Esophagus muscularis mucosa (tissue), 4 donors: Measurements from ENCODE around the gene NT5DC1.

Experiments
- CTCF ChIP-seq, 3 experiments: fragments of 200-600 bp in 2 of 3; fragments of 450-650 bp in 1 of 3; sonication (generic) in 2 of 3; IDR thresholded peaks; one replicate each; pipeline ENCODE4 v1.5.1; 2017 to 2019; ENCODE audit warnings: antibody characterized with exemption in 3 of 3, mild to moderate bottlenecking in 2 of 3, moderate library complexity in 1 of 3
- EP300 ChIP-seq: sonication (generic); formaldehyde crosslinking; IDR thresholded peaks from one replicate; pipeline ENCODE4 v1.6.1; 2017; ENCODE audit warnings: antibody characterized with exemption
- POLR2A ChIP-seq: fragments of 450-650 bp; IDR thresholded peaks from one replicate; pipeline ENCODE4 v1.6.1; 2017; ENCODE audit warnings: antibody characterized with exemption, moderate library complexity, mild to moderate bottlenecking, low read depth
- POLR2AphosphoS5 ChIP-seq, 2 donors: sonication (generic); formaldehyde crosslinking; IDR thresholded peaks; one replicate each; pipeline ENCODE4 v1.6.1; 2017; ENCODE audit warnings: antibody characterized with exemption in 2 of 2

GRCh38 chr6:116265041-116265829 lies 164.6 kb downstream of the NT5DC1 start:
- TF ChIP-seq CTCF (IDR thresholded peaks at IDR 0.05), result no peak
- no peak for TF ChIP-seq POLR2A
- no peak for TF ChIP-seq POLR2AphosphoS5 (IDR thresholded peaks at IDR 0.05)
- TF ChIP-seq EP300, result no peak
